Eye (tissue), 1 donor: ENCODE measurements around the gene RPRD1B.

Source experiments
- DNase-seq: peaks from one replicate; pipeline ENCODE4 v3.0.0-alpha.2; 2015

The RPRD1B gene

DNA sequence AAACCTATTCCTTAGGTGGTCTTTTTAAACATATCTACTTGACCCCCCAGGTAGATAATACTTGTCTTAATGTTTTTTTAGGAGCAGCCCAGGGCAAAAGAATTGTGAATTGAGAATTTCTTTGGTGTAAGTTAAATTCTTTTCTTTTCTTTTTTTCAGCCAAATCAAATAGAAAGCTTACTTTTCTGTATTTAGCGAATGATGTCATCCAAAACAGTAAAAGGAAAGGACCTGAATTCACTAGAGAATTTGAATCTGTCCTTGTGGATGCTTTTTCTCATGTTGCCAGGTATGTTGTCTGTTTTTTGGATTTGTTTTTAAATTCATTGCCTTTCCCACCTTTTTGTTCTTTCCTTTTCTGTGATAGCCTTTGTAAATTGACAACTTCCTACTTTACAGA is 6.7 kb downstream of the RPRD1B start:
- no peak for DNase-seq

DNA sequence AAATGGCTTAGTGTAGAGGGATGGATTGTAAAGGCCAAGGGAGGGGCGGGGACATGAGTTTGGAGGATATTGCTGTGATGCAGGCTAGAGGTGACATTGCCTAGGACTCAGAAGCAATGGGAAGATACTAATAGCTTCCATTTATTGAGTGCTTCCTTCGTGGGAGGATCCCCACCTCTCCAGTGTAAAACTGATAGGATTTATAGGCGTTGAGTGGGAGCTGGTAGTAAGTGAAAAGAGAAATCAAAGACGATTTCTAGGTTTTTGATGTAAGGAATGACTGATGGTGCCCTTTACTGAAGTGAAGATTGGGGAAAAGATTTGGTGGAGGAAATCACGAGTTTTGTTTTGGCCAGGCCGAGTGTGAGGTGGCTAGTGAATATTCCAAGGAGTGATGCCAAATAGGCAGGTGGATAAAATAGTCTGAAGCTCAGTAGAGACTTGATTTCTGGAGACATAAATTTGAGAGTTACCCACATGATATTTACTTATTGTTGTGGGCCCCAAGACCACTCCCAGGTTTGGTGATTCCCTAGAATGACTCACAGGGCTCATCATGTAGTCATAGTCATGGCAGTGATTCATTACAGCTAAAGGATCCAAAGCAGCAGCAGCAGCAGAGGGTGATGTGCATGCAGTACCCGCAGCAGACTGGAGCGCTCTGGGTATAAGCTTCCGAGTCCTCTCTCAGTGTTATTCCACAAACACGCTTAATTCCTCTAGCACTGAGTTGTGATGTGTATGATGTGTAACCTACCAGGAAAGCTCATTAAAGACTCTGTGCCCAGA is 10.2 kb downstream of the RPRD1B start:
- DNase-seq: no peak

DNA sequence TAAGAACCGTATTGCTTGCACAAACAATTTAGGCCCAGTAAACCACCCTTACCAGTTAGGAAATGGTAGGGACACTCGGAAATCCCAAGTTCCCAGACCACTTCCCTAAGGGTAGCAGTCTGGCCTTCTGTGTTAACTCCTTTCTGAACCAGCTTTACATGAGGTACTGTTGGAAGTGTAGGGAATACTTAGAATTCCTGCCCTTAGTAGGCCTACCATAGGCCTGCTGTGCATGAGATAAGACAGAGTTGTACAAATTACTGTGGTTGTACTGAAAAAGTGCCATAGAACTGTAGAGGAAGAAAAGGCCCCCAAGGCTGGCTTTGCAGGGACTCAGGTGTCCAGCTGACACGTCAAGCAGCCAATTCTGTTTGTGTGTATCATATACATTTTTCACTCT is 11.1 kb downstream of the RPRD1B start:
- no peak for DNase-seq

DNA sequence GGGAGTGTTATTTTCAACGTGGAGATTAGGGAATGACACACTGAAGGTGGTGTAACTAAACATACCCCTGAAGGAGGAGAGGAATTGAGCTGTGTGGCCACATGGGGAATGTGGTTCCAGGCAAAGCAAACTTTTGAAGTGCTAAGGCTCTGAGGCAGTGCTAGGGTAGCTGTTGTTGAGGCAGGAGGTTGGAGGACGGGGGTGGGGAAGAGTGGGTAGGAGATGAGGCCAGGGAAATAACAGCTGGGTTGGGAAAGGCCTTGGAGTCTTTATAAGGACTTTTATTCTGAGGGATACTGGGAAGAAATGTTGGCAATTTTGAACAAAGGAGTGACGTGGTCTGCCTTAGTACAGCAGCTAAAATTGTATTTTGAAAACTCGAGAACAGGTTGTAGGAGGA is 13.0 kb downstream of the RPRD1B start:
- no peak for DNase-seq

DNA sequence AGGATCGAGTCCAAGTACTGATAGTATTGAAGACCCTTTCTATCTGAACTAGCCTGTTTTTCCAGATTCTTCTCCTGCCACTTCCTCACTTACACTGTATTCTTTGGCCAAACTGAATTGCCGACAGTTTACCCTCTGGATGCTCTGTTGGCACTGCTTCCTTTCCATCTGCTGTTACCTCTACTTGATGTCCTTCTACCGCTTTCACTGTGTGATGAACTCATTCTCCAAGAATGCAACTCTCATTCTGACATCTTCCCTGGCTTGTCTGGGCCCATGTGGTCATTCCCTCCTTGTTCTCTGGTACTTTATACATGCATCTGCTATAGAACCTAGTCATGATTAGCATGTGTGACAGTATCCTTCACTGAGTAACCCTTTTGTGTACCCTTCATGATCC is 16.3 kb downstream of the RPRD1B start:
- no peak for DNase-seq

DNA sequence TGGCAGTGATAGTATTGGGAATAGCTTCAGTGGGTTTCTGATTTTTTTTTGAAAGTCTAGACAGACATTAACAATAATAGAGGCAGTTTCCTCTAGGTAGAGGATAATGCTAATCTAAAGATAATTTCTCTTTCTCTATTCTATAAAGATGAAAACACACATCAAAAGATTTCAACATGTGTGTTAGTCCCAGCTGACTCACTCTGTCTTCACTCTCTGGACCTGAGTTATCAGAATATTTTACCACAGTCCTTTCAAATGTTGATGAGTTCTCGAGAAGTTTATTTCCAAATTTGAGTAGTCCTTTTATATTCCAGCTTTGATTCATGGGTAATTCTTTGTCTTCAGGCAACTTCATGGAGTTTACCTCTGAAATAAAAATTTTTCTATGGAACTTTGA is 17.1 kb downstream of the RPRD1B start:
- DNase-seq: no peak

DNA sequence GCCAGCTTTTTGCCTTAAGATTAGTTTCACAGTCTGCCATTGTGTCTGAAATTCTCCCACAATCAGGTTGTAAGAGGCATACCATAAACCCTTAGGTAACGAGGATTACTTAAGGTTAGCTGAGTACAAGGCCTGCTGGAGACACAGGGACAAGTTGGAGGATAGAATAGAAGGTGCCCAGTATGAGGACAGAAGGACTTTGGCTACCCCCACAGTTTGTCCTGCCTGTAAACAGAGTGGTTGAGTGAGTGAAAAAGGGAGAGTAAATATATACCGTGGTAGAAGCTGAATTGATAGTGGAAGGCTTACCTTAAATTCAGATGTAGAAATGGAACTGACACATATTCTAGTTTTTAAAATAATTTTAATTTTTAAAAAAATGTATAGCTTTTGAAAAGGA is 19.3 kb downstream of the RPRD1B start:
- DNase-seq: no peak

DNA sequence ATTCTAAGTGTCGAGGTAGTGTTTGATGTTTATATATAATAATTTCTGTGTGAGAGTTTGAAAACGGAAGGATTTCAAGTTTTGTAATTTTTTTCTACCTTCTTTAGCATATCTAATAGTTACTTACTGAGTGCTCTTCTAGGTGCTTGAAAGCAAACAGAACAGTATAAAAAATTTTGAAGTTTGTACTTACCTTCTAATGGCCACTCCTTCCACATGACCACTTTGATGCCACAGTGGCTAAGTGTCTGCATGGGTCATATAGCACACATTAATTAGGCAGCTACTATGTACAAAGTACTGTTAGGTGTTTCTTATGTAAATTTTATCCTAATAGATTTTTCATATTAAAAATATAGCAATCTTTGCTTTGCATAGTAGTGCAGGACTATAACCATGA is 21.1 kb downstream of the RPRD1B start:
- no peak for DNase-seq

DNA sequence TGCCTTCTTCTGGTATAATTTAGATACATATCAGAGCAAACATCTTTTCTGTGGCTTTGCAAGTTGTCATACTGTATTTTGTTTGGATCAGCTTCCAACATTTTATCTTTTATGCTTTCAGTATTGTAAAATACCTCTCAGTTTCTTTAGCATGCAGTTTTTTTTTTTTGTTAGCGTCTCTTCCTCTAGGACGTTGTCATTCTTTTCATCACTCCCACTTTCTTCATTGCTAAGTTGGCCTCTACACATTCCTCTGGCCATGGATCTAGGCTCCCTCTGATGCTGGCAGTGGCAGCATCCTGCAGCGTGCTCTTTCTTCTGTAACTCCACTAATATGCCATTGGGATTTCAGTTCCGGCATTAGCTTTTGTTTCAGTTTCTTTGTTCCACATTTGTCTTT is 21.7 kb downstream of the RPRD1B start:
- no peak for DNase-seq

DNA sequence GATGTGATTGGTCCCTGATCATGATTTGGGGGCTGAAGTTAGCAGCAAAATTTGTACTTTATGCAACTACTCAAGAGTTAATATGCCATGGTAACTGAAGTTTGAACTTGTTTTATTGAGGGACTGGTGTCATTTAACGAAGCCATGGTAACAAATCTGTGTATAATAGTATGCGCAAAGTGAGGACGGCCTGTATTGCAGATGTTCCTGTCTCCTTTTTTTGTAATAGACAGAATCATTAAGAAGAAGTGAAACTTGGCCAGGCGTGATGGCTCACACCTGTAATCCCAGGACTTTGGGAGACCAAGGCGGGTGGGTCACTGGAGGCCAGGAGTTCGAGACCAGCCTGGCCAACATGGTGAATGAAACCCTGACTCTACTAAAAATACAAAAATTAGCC is 22.3 kb downstream of the RPRD1B start:
- no peak for DNase-seq

DNA sequence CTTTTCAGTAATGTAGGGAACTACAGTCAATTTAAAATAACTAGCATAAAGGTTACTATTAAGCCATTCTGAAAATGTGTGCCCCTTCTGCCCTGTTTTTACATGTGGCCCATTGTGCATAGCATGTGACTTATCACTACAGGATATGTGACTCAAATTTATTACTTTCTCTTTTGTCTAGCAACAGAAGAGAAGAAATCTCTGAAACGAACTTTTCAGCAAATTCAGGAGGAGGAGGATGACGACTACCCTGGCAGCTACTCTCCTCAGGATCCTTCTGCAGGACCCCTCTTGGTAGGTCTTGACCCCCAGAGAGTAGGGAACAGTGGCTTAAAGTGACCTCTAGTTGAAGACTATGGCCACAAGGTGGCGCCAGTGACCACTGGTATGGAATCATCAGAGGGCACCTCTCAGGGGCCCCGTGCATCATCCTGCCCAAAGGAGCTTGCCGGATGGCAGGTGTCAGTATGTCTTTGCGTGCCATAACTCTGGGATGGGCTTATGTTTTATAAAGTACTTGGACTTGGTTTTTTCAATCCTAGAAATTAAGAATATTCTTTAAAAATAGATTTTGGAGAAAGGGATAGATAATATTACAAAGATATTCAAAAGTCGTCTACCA is 23.9 kb downstream of the RPRD1B start:
- peak; percentile 93 for DNase-seq

DNA sequence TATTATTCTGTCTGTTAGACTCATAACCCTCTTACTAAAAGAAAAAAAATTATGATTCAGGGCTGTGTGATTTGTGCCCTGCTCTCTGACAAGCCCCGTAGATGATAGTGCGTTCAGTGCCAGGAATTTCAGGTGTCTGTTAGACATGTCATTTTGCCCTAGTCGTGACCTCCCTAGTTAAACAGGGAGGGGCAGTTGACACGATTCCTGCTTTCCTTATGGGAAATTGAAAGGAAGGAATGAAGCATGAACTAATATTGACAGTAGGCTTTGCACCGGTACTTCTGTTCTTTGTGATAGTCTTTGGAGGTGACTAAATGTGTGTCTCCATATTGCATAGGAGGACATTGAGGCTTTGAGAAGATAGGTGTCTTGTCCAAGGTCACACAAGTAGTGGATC is 26.3 kb downstream of the RPRD1B start:
- DNase-seq: no peak

DNA sequence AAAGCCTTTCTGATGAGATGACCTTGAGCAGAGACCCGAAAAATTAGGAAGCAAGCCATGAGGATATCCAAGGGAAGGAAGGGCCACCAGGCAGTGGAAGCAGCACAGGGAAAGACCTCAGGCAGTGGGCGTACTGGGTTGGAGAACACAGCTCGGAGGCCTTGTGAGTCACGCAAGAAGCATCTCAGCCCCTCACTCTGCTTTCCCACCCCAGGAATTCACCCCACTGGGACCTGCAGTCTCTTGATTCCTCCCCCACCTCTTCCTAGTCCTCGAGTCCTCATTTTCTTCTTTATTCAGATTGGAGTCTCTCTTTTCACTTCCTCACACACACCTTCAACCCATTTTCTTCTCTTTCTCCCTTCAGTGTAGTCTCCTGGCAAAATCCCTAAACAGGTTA is 27.0 kb downstream of the RPRD1B start:
- DNase-seq: no peak

DNA sequence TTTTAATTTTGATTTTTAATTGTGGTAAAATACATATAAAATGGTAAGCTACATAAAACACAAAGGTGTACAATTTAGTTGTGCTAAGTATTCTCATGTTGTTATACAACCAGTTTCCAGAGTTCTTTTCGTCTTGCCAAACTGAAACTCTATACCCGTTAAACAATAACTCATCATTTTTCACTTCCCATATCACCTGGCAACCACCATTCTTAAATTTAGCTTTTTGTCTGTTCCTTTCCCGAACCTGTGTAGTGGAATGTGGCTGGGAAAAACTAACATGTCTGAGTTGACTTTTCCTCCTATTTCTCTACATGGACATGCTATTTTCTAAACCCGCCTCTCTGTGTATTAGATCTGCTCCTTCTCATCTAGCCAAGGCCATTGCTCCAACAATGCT is 27.6 kb downstream of the RPRD1B start:
- no peak for DNase-seq

DNA sequence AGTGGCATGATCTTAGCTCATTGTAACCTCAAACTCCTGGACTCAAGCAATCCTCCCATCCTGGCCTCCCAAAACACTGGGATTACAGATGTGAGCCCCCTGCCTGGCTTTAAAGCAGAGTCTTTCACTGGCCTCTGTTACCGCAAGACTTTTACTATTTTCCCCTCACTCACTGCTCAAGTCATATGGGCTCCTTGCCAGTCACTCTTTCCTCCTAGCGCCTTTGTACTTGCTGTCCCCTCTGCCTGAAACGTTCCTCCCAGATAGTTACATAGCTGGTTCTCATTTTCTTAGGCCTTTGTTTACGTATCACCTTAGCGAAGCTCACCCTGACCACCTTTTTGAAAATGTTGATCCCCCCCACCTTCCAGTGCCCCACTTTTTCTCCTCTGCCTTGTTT is 29.3 kb downstream of the RPRD1B start:
- no peak for DNase-seq

DNA sequence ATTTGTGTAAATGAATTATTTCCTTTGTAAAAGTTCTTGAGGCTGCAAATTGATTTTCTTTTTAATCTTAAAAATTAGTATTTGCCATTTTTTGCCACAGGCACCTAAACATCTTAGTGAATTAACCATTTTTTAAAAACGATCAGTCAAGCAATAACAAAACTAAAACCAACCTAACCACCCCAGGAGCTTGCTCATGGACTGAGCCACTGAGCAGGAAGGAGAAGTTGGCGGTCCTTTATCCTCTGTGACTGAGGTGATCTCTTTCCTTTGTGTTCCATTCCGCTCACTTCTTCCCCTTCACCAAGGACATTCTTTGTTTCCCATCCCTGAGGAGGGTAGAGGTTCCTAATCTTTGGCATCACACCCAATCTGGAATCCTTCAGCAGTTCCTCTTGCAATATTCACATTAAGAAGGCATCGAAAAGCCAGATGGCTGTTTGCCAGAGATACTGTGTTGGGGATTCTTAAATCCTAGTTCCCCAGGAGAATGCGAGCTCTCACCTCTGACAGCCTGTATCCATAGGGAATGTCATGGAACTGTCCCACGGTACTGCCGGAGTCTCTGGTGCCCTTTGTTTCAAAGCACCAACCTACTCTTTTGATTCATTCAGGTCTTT is 30.5 kb downstream of the RPRD1B start:
- DNase-seq: no peak

DNA sequence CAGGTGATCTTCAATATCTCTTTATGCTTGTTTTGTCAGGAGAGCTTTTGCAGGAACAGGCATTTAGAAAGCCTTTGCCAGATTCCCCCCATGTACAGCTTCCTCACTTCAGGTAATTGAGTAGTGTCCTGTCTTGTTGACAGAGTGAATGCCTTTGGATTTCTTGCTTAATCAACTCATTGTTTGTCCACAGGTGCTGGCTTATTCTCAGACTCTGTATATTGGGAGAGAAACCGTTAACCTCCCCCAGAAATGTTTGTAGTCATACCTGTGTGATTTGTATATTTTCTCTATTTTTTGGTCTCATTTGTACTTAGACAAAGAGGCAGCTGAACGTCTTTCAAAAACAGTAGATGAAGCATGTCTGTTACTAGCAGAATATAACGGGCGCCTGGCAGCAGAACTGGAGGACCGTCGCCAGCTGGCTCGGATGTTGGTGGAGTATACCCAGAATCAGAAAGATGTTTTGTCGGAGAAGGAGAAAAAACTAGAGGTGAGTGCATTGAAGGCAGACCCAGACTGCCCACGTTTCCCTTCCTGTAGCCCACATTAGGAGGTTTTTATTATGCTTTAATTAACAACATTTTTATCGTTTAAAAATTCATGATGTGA is 32.3 kb downstream of the RPRD1B start:
- no peak for DNase-seq

DNA sequence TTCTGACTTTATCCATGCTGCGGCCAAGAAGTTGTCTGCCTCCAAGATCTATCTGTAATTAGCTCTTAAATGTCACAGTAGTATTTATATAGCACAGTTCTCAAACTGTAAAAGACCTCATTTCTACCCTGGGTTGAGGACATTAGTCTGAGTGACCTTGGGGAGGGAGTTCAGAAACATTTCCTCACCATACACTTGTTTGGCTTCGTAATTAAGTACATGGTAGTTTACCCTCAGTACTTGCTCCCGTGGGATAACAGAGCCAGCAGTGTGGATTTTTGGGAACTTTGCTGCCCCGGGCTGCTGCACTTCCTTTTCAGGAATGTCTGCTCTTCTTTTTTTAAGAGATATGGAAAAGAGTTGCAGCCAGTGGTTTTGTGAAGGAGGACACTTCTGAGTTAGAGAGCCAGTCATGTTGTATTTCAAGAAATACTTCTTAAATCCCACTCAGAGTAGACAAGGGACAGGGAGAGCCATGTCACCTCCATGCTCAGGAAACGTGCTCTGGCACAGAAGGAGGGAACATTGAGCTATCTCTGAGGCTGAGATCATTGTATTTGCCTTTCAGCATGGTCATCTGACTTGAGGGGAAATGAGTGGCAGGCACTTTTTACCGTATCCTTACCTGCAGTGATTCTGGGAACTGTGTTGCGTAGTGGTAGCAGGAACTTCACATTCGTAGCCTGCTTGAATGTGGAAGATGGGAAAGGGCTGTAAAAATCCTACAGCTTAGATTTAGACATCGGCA is 33.6 kb downstream of the RPRD1B start:
- no peak for DNase-seq

DNA sequence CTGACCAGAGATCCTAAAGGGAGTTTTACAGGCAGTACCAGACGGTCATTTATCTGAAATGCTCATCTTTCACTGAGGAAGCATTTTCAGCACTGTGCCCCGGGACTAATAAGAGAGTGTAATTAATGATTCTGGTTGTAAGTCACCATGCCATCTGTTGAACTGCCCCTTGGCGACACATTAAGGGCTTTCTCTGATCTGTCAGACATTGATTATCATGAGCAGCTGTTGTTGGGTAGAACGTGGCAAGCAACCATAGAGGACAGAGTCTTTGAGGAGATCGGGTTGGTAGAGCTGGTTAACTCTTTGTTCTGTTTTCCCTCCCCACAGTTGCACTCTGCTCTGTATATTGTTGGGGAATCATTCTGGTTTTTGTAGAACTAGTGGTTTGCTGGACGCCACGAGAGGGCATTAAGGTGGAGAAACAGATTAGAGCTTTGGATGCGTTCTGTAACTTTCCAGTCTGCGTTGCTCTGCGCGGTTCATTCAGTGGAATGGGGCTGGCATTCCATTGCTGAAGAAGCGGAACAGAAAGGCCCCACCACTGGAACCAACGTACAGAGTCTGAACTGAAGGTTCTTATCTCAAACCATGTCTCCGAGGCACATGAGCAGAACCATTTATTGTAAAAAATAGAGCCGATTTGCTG is 34.3 kb downstream of the RPRD1B start:
- DNase-seq: peak; percentile 39

DNA sequence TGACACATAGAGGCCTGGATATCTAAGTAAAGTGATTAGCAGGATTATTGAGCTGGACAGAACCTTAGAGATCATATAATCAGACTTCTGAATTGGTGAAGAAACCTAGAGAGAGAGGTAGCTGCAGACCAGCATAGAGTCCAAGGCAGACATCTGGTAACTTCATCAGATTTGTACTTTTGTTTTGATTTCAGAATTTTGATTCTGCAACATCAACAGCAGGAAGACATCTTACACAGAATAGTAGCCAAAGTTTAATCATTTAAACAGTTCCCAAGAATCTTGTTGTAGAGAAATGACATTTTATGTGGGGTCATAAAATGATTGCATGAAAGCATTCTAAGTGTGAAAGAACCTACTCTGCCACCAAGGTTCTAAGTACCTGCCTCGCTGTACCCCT is 39.4 kb downstream of the RPRD1B start:
- DNase-seq: peak; percentile 13

DNA sequence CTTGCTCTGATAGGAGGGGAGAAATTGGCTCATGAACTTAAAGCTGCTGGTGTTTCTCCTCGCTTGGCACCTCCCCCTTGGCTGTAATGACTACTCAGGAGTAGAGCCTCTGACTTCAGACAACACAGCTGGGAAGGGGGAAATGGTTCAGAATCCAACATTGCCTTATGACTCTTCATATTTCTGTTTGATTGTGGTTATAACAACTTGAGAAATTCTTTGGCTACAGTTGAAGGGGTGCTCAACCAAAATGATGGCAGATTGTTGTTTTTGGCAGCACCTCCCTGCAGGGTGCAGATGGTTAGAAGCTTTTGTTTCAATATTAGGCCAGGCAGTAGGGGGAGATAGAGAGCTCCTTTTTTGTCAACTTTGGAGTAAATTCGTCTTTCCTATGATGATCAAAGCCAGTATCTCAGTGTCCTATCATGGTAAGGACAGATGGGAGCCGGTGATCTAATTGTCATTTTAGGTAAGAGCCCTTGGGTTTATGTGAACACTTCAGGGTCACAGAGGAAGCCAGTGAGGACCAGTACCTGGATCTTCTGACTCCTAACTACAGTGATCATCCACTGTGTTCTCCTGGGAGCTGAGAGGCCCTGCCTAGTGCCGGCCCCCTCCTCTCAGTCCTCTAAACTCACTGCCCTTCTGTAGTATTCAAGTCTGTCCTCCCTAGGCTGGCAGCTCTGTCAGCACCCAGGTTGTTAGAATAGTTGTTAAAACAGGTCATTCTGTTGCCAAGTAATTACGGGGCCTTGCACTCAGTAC is 39.9 kb downstream of the RPRD1B start:
- peak; percentile 92 for DNase-seq
